Mesenchymal stem cell (in vitro differentiated cells and primary cell): ENCODE measurements around the gene KIR3DL1.
"Not testable (repeated sequence)": the region's sequence is repeated elsewhere in the genome, so short reads cannot be mapped to it uniquely, and the experiment has no call there.

ENCODE experiments used
- DNase-seq: peaks from one replicate; pipeline ENCODE4 v3.0.0-alpha.2; 2013
- H2AFZ ChIP-seq: one replicate; pipeline ENCODE4 v1.6.1; 2013; ENCODE audit warnings: low read depth, mild to moderate bottlenecking, control low read depth, inconsistent platforms, low read length, moderate library complexity
- H2AK5ac ChIP-seq: 2 replicates; pipeline ENCODE4 v1.6.1; 2013; ENCODE audit warnings: low read length, moderate library complexity, mild to moderate bottlenecking, inconsistent platforms; ENCODE audit not compliant: severe bottlenecking
- H2BK120ac ChIP-seq: one replicate; pipeline ENCODE4 v1.6.1; 2013; ENCODE audit warnings: low read depth, mild to moderate bottlenecking, inconsistent platforms, low read length, moderate library complexity
- H2BK12ac ChIP-seq, 2 experiments: one replicate each; pipeline ENCODE4 v1.6.1; 2013; ENCODE audit warnings: inconsistent platforms in 2 of 2, low read length in 2 of 2, mild to moderate bottlenecking in 2 of 2, moderate library complexity in 2 of 2, control low read depth in 1 of 2
- H2BK15ac ChIP-seq: one replicate; pipeline ENCODE4 v1.6.1; 2013; ENCODE audit warnings: mild to moderate bottlenecking, low read depth, inconsistent platforms; ENCODE audit not compliant: poor library complexity, severe bottlenecking
- H2BK5ac ChIP-seq: 2 replicates; pipeline ENCODE4 v1.6.1; 2013; ENCODE audit warnings: low read depth, mild to moderate bottlenecking, low read length, control low read depth, inconsistent platforms; ENCODE audit not compliant: poor library complexity, severe bottlenecking
- H3K14ac ChIP-seq, 2 experiments: one replicate each; pipeline ENCODE4 v1.6.1; 2013; ENCODE audit warnings: inconsistent platforms in 2 of 2, low read length in 2 of 2, control low read depth in 1 of 2, mild to moderate bottlenecking in 1 of 2, moderate library complexity in 1 of 2
- H3K18ac ChIP-seq, 2 experiments: one replicate each; pipeline ENCODE4 v1.6.1; 2013; ENCODE audit warnings: inconsistent platforms in 2 of 2, low read length in 2 of 2, control low read depth in 1 of 2, low read depth in 1 of 2, mild to moderate bottlenecking in 1 of 2
- H3K23ac ChIP-seq, 2 experiments: one replicate each; pipeline ENCODE4 v1.6.1; 2013; ENCODE audit warnings: inconsistent platforms in 2 of 2, low read length in 2 of 2, mild to moderate bottlenecking in 2 of 2, moderate library complexity in 2 of 2, control low read depth in 1 of 2
- H3K27ac ChIP-seq: 2 replicates; pipeline ENCODE4 v1.5.1; 2013; ENCODE audit warnings: mild to moderate bottlenecking, moderate library complexity, low read length, control low read depth, inconsistent platforms; ENCODE audit not compliant: poor library complexity, severe bottlenecking
- H3K27me3 ChIP-seq, 2 experiments: 2 replicates each; pipeline versions ENCODE4 v1.6.1 to v1.7.0; 2013; ENCODE audit warnings: low read length in 2 of 2, mild to moderate bottlenecking in 2 of 2, moderate library complexity in 2 of 2, control low read depth in 1 of 2, inconsistent platforms in 1 of 2; ENCODE audit not compliant: control insufficient read depth in 1 of 2, insufficient read depth in 1 of 2
- H3K36me3 ChIP-seq, 2 experiments: 2 replicates each; pipeline versions ENCODE4 v1.6.1 to v1.7.0; 2013; ENCODE audit warnings: low read length in 2 of 2, control low read depth in 1 of 2, inconsistent platforms in 1 of 2, low read depth in 1 of 2, mild to moderate bottlenecking in 1 of 2; ENCODE audit not compliant: insufficient read depth in 2 of 2, control insufficient read depth in 1 of 2
- H3K4ac ChIP-seq, 2 experiments: one replicate each; pipeline ENCODE4 v1.6.1; 2013; ENCODE audit warnings: inconsistent platforms in 2 of 2, low read length in 2 of 2, mild to moderate bottlenecking in 2 of 2, moderate library complexity in 2 of 2, control low read depth in 1 of 2, low read depth in 1 of 2
- H3K4me1 ChIP-seq: 2 replicates; pipeline ENCODE4 v1.6.1; 2013; ENCODE audit warnings: low read depth, low read length, control low read depth; ENCODE audit not compliant: control insufficient read depth, insufficient read depth
- H3K4me2 ChIP-seq: 2 replicates; pipeline ENCODE4 v1.6.1; 2013; ENCODE audit warnings: low read length, mild to moderate bottlenecking, inconsistent platforms; ENCODE audit not compliant: poor library complexity, severe bottlenecking
- H3K4me3 ChIP-seq, 2 experiments: 2 replicates each; pipeline versions ENCODE4 v1.5.1 to v1.7.0; 2013; ENCODE audit warnings: low read length in 2 of 2, mild to moderate bottlenecking in 2 of 2, control low read depth in 1 of 2, low read depth in 1 of 2; ENCODE audit not compliant: insufficient read depth in 1 of 2
- H3K79me1 ChIP-seq: replicated peaks from 2 replicates; pipeline ENCODE4 v1.6.1; 2013; ENCODE audit warnings: mild to moderate bottlenecking, control low read depth, low read length, inconsistent platforms; ENCODE audit not compliant: poor library complexity, severe bottlenecking
- H3K9ac ChIP-seq: 2 replicates; pipeline ENCODE4 v1.7.0; 2013; ENCODE audit warnings: mild to moderate bottlenecking, low read length, moderate library complexity
- H3K9me3 ChIP-seq: 2 replicates; pipeline ENCODE4 v1.7.0; 2013; ENCODE audit warnings: mild to moderate bottlenecking, low read length; ENCODE audit not compliant: control insufficient read depth
- H4K8ac ChIP-seq: one replicate; pipeline ENCODE4 v1.6.1; 2013; ENCODE audit warnings: inconsistent platforms, mild to moderate bottlenecking, low read length, moderate library complexity
- H4K91ac ChIP-seq: one replicate; pipeline ENCODE4 v1.6.1; 2013; ENCODE audit warnings: mild to moderate bottlenecking, low read length, inconsistent platforms
- WGBS: methylation state at CpG from one replicate; pipeline ENCODE4 v1.1.7; 2013; ENCODE audit warnings: mixed read lengths; 5-methylcytosine and 5-hydroxymethylcytosine counted together

Gene KIR3DL1

GRCh38 chr19:54778896-54779295, 37.4 kb upstream of the KIR3DL1 start:
- not testable (repeated sequence) for H3K14ac ChIP-seq, H3K36me3 ChIP-seq, H3K23ac ChIP-seq, H4K91ac ChIP-seq, H2AFZ ChIP-seq, H2BK15ac ChIP-seq, H3K4me1 ChIP-seq, H3K4me3 ChIP-seq, H3K9ac ChIP-seq, H2BK12ac ChIP-seq, DNase-seq, H2AK5ac ChIP-seq, H3K9me3 ChIP-seq, H2BK120ac ChIP-seq, H3K79me1 ChIP-seq, H3K27me3 ChIP-seq, H3K18ac ChIP-seq, H2BK5ac ChIP-seq, H4K8ac ChIP-seq, H3K4me2 ChIP-seq, H3K27ac ChIP-seq, H3K4ac ChIP-seq
- WGBS = 87% methylated on average over 4 of the region's 7 CpGs

- H3K27me3 ChIP-seq, DNase-seq: not testable (repeated sequence)
- WGBS = 77% methylated on average over 3 of the region's 4 CpGs
Measured at GRCh38 chr19:54782916-54783315, 33.4 kb upstream of the KIR3DL1 start.

GRCh38 chr19:54786091-54786723, 30.1 kb upstream of the KIR3DL1 start:
- H3K27me3 ChIP-seq, H3K4ac ChIP-seq, H2BK5ac ChIP-seq, H2BK120ac ChIP-seq, H4K8ac ChIP-seq, H3K23ac ChIP-seq, H2AFZ ChIP-seq, H3K9me3 ChIP-seq, H3K14ac ChIP-seq, H2BK12ac ChIP-seq, H3K36me3 ChIP-seq, H3K9ac ChIP-seq, H3K27ac ChIP-seq, H4K91ac ChIP-seq, H2AK5ac ChIP-seq, H3K18ac ChIP-seq, DNase-seq, H3K79me1 ChIP-seq, H3K4me3 ChIP-seq, H3K4me1 ChIP-seq, H2BK15ac ChIP-seq, H3K4me2 ChIP-seq: not testable (repeated sequence)
- WGBS = 76% methylated on average over 24 of the region's 24 CpGs

More at GRCh38 chr19:54782916-54783315, 33.4 kb upstream of the KIR3DL1 start:
- H2BK5ac ChIP-seq, H3K79me1 ChIP-seq, H3K4me1 ChIP-seq, H3K4me2 ChIP-seq, H3K14ac ChIP-seq, H3K27ac ChIP-seq, H3K4ac ChIP-seq, H3K9ac ChIP-seq, H2AFZ ChIP-seq, H2BK12ac ChIP-seq, H3K36me3 ChIP-seq, H3K23ac ChIP-seq, H4K91ac ChIP-seq, H2BK120ac ChIP-seq, H2BK15ac ChIP-seq, H3K18ac ChIP-seq, H3K9me3 ChIP-seq, H4K8ac ChIP-seq, H2AK5ac ChIP-seq, H3K4me3 ChIP-seq: not testable (repeated sequence)

GRCh38 chr19:54788154-54788553, 28.1 kb upstream of the KIR3DL1 start:
- not testable (repeated sequence) for H2BK5ac ChIP-seq, H2AFZ ChIP-seq, H3K4ac ChIP-seq, H2BK12ac ChIP-seq, H3K14ac ChIP-seq, H3K79me1 ChIP-seq, H2BK15ac ChIP-seq, H2BK120ac ChIP-seq, H3K18ac ChIP-seq, H3K27ac ChIP-seq, H3K36me3 ChIP-seq, H3K23ac ChIP-seq, H3K4me2 ChIP-seq, H3K4me3 ChIP-seq, H2AK5ac ChIP-seq, H4K8ac ChIP-seq, H3K4me1 ChIP-seq, DNase-seq, H3K27me3 ChIP-seq, H3K9ac ChIP-seq, H4K91ac ChIP-seq, H3K9me3 ChIP-seq
- 71% methylated on average over 6 of the region's 6 CpGs for WGBS
